SK-N-SH treated with all-trans-retinoic acid at 6 μM for 48 hours (cell line): ENCODE measurements around the gene IKBKE.
A peak's percentile ranks its signal among the peaks of the same experiment; 100 is the strongest.

Experiments
- ATAC-seq: fragments of 200-7000 bp; cut with Tn5 transposase; 3 replicates; pipeline ENCODE4 v1.9.1; 2020; ENCODE audit warnings: mild to moderate bottlenecking, moderate library complexity
- ARNTL ChIP-seq: fragments of 450-650 bp; formaldehyde crosslinking; IDR thresholded peaks from 2 replicates; pipeline ENCODE4 v1.5.0; 2020; ENCODE audit warnings: low read depth, mild to moderate bottlenecking, moderate library complexity, borderline replicate concordance
- BACH2 ChIP-seq: fragments of 250-450 bp; sonication (Bioruptor Pico); IDR thresholded peaks from 2 replicates; pipeline ENCODE4 v1.9.0; 2021; ENCODE audit warnings: mild to moderate bottlenecking, borderline replicate concordance
- CSDC2 ChIP-seq: fragments of 250-450 bp; sonication (Bioruptor Pico); IDR thresholded peaks from 2 replicates; pipeline ENCODE4 v1.5.0; 2020; ENCODE audit warnings: mild to moderate bottlenecking, moderate library complexity
- ESRRG ChIP-seq: fragments of 250-450 bp; sonication (Bioruptor Pico); IDR thresholded peaks from 2 replicates; pipeline ENCODE4 v1.6.1; 2021; ENCODE audit warnings: mild to moderate bottlenecking
- GLIS3 ChIP-seq: fragments of 250-450 bp; sonication (Bioruptor Pico); IDR thresholded peaks from 2 replicates; pipeline ENCODE4 v1.5.0; 2020; ENCODE audit warnings: mild to moderate bottlenecking, moderate library complexity
- ISL1 ChIP-seq: fragments of 250-450 bp; sonication (Bioruptor Pico); IDR thresholded peaks from 2 replicates; pipeline ENCODE4 v2.1.2; 2022; ENCODE audit warnings: mild to moderate bottlenecking, moderate library complexity
- OSR1 ChIP-seq: fragments of 250-450 bp; sonication (Bioruptor Pico); IDR thresholded peaks from 2 replicates; pipeline ENCODE4 v1.8.0; 2022; ENCODE audit warnings: moderate library complexity, mild to moderate bottlenecking, inconsistent platforms
- PPARA ChIP-seq: fragments of 250-450 bp; sonication (Bioruptor Pico); IDR thresholded peaks from 2 replicates; pipeline ENCODE4 v1.5.0; 2020; ENCODE audit warnings: mild to moderate bottlenecking, borderline replicate concordance
- RARB ChIP-seq: fragments of 250-450 bp; sonication (Bioruptor Pico); IDR thresholded peaks from 2 replicates; pipeline ENCODE4 v1.8.0; 2021; ENCODE audit warnings: mild to moderate bottlenecking, moderate library complexity
- SNAI2 ChIP-seq: fragments of 250-450 bp; sonication (Bioruptor Pico); IDR thresholded peaks from 2 replicates; pipeline ENCODE4 v1.5.0; 2020; ENCODE audit warnings: mild to moderate bottlenecking, moderate library complexity
- TOX ChIP-seq: fragments of 250-450 bp; sonication (Bioruptor Pico); IDR thresholded peaks from 2 replicates; pipeline ENCODE4 v1.8.0; 2021; ENCODE audit warnings: mild to moderate bottlenecking, moderate library complexity, borderline replicate concordance
- ZC3H10 ChIP-seq: fragments of 250-450 bp; sonication (Bioruptor Pico); IDR thresholded peaks from 2 replicates; pipeline ENCODE4 v1.5.1; 2021; ENCODE audit warnings: mild to moderate bottlenecking, moderate library complexity
- ZFP30 ChIP-seq: fragments of 450-650 bp; formaldehyde crosslinking; IDR thresholded peaks from 2 replicates; pipeline ENCODE4 v1.5.0; 2022; ENCODE audit warnings: mild to moderate bottlenecking, moderate library complexity
- ZNF565 ChIP-seq: fragments of 450-650 bp; formaldehyde crosslinking; conservative IDR thresholded peaks from 2 replicates; pipeline ENCODE4 v1.5.0; 2020; ENCODE audit warnings: low read depth, mild to moderate bottlenecking, moderate library complexity
- ZNF70 ChIP-seq: fragments of 450-650 bp; formaldehyde crosslinking; IDR thresholded peaks from 2 replicates; pipeline ENCODE4 v1.5.0; 2020; ENCODE audit warnings: mild to moderate bottlenecking, moderate library complexity
- ZNF8 ChIP-seq: fragments of 450-650 bp; formaldehyde crosslinking; IDR thresholded peaks from 2 replicates; pipeline ENCODE4 v1.5.0; 2020; ENCODE audit warnings: mild to moderate bottlenecking, moderate library complexity
- TF ChIP-seq, protein P1 (sequence below): fragments of 250-450 bp; sonication (Bioruptor Pico); IDR thresholded peaks from 2 replicates; pipeline ENCODE4 v1.5.1; 2021; ENCODE audit warnings: mild to moderate bottlenecking, moderate library complexity
- TF ChIP-seq, protein P2 (sequence below): fragments of 250-450 bp; sonication (Bioruptor Pico); IDR thresholded peaks from 2 replicates; pipeline ENCODE4 v1.8.0; 2020; ENCODE audit warnings: mild to moderate bottlenecking, moderate library complexity, borderline replicate concordance
- TF ChIP-seq, protein P3 (sequence below): fragments of 250-450 bp; sonication (Bioruptor Pico); IDR thresholded peaks from 2 replicates; pipeline ENCODE4 v1.5.1; 2020; ENCODE audit warnings: low read depth, mild to moderate bottlenecking, moderate library complexity
- TF ChIP-seq, protein P4 (sequence below): fragments of 250-450 bp; sonication (Bioruptor Pico); IDR thresholded peaks from 2 replicates; pipeline ENCODE4 v1.8.0; 2021; ENCODE audit warnings: low read depth, mild to moderate bottlenecking, moderate library complexity, borderline replicate concordance

The IKBKE gene

DNA sequence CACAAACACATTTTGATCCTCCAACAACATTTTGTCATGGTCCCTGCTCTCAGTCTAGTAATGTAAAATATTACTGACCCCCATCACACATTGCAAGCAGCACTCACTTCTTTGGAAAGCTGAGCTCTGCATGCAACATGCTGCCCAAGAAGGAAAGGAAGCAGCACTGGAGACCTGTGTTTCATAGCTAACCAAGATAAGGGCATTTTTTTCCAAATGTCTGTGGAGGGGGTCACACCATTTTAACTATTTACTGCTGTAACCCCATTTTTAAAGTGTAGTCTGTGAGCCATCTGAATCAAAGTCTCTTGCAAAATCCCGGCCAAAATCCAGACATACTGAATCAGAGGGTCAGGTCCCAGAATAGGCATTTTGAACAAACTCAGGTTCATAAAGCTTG lies 32.5 kb downstream of the IKBKE start (continued):
- no peak for TF ChIP-seq CSDC2 (CRISPR knock-in tag)

DNA sequence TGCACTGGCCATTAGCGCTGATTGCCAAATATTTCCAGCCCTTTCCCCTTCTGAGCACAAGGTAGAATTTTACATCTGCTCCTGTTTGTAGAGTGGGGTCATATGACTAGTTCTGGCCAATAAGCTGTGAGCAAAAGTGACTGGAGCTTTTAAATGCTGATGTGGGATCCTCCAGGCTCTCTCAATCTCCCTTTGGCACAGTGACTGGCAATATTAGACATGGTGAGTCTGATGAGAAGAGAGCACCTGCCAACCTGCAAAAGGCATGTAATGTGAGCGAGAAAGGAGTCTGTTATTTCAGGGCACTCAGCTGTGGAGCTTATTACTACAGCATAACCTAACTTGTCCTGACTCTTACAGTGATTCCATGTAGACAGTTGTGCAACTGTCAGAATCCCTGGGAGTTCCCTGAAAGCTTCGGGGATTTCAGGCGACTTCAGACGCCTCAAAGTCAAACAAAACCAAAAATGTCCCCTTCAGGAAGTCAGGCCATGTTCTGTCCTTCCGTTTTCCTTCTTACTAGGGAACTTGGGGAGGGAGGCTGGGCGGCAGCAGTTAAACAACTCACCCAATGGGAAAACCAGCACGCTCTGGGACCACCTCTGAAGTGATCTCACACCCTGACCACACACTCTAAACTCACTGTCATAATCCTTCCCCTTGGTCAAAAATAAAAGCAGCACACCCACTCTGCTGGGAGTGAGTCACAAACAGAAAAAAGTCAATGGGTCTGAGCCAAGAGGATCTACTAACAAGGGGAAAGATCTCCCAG lies 33.5 kb downstream of the IKBKE start:
- ATAC-seq: peak; percentile 75
- TF ChIP-seq ZNF70 (CRISPR knock-in tag) (peak; percentile 96; the same call in 1 of the 2 replicates), TOX (CRISPR knock-in tag) (no peak)

DNA sequence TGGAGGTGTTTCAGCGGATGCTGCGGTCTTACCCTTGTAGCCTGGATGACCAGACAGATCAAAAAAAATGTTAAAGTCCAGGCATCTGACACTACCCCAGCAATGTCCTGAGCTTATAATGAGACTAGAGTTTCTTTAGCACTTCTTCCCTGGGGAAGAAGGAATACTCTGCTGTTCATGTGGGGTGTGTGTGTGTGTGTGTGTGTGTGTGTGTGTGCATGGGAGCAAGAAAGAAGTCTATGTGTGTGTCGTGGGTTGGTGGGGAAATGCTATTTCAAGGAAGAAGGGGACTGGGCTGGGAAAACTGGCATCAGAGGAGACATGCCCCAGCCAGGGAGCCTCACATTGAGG lies 34.1 kb downstream of the IKBKE start:
- ATAC-seq: no peak
- TF ChIP-seq ARNTL (CRISPR knock-in tag) (no peak), OSR1 (no peak), ZNF70 (CRISPR knock-in tag) (no peak)
- TF ChIP-seq, protein P1, sequence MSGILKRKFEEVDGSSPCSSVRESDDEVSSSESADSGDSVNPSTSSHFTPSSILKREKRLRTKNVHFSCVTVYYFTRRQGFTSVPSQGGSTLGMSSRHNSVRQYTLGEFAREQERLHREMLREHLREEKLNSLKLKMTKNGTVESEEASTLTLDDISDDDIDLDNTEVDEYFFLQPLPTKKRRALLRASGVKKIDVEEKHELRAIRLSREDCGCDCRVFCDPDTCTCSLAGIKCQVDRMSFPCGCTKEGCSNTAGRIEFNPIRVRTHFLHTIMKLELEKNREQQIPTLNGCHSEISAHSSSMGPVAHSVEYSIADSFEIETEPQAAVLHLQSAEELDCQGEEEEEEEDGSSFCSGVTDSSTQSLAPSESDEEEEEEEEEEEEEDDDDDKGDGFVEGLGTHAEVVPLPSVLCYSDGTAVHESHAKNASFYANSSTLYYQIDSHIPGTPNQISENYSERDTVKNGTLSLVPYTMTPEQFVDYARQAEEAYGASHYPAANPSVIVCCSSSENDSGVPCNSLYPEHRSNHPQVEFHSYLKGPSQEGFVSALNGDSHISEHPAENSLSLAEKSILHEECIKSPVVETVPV (CRISPR knock-in tag): no peak

DNA sequence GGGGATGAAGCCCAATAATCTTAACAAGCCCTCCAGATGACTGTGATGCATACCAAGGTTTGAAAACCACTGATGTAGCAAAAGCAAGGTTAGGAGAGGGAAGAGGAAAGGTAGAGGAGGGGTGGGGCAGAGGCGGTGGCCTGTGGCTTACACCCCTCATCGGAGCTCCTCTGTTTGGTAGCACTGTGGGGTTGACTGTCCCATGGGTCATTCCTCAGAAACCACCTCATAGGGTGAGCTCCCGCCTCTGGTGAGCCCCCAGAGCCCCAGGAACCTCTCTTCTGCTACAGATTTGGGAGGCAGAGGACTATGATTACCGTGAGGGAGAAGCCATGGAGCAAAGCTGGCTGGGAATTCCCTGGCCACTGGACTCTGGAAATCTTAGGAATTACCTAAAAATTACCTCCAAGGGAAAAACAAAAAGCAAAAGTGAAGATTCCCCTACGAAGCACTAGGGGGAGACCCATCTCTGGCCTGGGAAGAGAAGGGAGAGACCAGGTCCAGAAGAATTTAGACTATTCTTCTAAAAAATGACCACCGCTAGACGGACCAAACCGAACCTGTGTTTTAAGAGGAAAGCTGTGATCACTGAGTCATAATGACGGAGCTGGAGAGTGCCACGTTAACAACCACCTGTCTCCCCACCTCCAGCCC lies 35.6 kb downstream of the IKBKE start:
- ATAC-seq: no peak
- TF ChIP-seq RARB (CRISPR knock-in tag) (no peak), BACH2 (no peak), PPARA (CRISPR knock-in tag) (no peak), ZC3H10 (CRISPR knock-in tag) (no peak), TOX (CRISPR knock-in tag) (no peak), ZNF8 (CRISPR knock-in tag) (no peak), GLIS3 (CRISPR knock-in tag) (no peak), ZNF565 (CRISPR knock-in tag) (no peak), ARNTL (CRISPR knock-in tag) (no peak), SNAI2 (no peak), ZFP30 (CRISPR knock-in tag) (no peak), ISL1 (CRISPR knock-in tag) (no peak), ESRRG (no peak), OSR1 (no peak)
- TF ChIP-seq, protein P2, sequence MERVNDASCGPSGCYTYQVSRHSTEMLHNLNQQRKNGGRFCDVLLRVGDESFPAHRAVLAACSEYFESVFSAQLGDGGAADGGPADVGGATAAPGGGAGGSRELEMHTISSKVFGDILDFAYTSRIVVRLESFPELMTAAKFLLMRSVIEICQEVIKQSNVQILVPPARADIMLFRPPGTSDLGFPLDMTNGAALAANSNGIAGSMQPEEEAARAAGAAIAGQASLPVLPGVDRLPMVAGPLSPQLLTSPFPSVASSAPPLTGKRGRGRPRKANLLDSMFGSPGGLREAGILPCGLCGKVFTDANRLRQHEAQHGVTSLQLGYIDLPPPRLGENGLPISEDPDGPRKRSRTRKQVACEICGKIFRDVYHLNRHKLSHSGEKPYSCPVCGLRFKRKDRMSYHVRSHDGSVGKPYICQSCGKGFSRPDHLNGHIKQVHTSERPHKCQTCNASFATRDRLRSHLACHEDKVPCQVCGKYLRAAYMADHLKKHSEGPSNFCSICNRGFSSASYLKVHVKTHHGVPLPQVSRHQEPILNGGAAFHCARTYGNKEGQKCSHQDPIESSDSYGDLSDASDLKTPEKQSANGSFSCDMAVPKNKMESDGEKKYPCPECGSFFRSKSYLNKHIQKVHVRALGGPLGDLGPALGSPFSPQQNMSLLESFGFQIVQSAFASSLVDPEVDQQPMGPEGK: no peak
- TF ChIP-seq, protein P3, sequence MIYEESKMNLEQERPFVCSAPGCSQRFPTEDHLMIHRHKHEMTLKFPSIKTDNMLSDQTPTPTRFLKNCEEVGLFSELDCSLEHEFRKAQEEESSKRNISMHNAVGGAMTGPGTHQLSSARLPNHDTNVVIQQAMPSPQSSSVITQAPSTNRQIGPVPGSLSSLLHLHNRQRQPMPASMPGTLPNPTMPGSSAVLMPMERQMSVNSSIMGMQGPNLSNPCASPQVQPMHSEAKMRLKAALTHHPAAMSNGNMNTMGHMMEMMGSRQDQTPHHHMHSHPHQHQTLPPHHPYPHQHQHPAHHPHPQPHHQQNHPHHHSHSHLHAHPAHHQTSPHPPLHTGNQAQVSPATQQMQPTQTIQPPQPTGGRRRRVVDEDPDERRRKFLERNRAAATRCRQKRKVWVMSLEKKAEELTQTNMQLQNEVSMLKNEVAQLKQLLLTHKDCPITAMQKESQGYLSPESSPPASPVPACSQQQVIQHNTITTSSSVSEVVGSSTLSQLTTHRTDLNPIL: no peak
- TF ChIP-seq, protein P4, sequence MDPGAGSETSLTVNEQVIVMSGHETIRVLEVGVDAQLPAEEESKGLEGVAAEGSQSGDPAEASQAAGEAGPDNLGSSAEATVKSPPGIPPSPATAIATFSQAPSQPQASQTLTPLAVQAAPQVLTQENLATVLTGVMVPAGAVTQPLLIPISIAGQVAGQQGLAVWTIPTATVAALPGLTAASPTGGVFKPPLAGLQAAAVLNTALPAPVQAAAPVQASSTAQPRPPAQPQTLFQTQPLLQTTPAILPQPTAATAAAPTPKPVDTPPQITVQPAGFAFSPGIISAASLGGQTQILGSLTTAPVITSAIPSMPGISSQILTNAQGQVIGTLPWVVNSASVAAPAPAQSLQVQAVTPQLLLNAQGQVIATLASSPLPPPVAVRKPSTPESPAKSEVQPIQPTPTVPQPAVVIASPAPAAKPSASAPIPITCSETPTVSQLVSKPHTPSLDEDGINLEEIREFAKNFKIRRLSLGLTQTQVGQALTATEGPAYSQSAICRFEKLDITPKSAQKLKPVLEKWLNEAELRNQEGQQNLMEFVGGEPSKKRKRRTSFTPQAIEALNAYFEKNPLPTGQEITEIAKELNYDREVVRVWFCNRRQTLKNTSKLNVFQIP (CRISPR knock-in tag): no peak
